GM21381 (cell line): ENCODE data around the gene HBP1.
"Not testable (repeated sequence)": the region's sequence is repeated elsewhere in the genome, so short reads cannot be mapped to it uniquely, and the experiment has no call there.

Experiments used
- ATAC-seq: cut with Tn5 transposase; IDR thresholded peaks from one replicate; pipeline ENCODE4 v1.9.1; 2021; ENCODE audit warnings: mild to moderate bottlenecking, moderate library complexity; ENCODE audit not compliant: unreplicated experiment

HBP1 gene

GRCh38 chr7:107152011-107152410 lies 16.8 kb upstream of the HBP1 start:
- no peak for ATAC-seq

DNA sequence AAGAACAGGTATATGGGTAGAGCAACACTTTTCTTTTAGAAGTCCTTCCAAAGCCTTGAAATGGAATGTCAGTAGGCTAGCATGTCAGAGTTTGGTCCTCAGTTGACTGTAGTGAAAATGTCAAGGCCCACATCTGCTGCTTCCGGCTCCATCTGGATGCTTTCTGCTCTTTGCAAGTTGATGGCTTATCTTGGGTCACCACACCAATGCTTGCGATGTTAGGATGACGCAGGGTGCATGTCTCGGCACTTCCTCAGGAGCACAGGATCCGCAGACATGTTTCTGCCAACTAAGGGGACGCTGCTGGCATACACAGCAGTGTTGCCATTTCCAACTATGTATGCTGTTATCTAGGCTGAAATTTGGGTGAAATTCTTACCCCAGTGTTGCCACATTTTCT lies 14.0 kb upstream of the HBP1 start:
- ATAC-seq = no peak

- not testable (repeated sequence) for ATAC-seq
Measured at GRCh38 chr7:107155726-107156125, 13.1 kb upstream of the HBP1 start.

DNA sequence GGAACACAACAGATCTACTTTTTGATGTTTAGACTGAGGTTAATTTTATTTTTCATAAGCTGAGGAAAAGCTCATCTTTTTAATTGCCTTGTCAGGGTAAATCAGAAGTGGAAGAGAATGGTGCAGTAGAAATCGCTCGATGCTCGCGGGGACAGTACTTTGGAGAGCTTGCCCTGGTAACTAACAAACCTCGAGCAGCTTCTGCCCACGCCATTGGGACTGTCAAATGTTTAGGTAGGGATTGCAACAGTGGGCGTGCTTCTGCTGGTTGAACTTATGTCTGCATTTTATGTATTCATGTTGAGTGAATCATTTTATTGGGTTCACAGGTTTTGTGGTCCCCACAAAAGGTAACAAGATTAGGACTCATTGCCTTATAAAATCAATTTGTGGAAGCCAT lies 11.7 kb upstream of the HBP1 start:
- ATAC-seq = no peak

GRCh38 chr7:107158028-107158427 lies 10.8 kb upstream of the HBP1 start:
- no peak for ATAC-seq

- no peak for ATAC-seq
Measured at GRCh38 chr7:107160389-107160788, 8.4 kb upstream of the HBP1 start.

DNA sequence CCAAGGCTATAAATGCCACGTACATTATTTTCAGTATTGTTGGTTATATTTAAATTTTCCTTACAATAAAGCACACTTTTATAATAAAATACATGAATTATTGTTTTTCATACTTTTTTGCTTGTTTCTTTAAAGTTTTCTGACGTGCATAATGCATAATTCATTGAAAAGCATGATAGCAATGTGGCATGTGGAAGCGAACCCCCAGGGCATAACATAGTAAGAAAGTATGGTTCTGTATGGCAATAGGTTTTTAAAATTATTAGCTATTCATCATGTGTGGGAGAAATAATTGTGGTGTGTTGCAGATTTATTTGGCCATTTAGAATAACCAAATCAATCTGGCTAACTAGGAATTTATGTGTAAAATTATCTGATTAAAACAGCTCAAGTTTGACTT lies 7.4 kb upstream of the HBP1 start:
- ATAC-seq = no peak

- no peak for ATAC-seq
Measured at GRCh38 chr7:107162475-107162874, 6.3 kb upstream of the HBP1 start.

- no peak for ATAC-seq
Measured at GRCh38 chr7:107164092-107164491, 4.7 kb upstream of the HBP1 start.

DNA sequence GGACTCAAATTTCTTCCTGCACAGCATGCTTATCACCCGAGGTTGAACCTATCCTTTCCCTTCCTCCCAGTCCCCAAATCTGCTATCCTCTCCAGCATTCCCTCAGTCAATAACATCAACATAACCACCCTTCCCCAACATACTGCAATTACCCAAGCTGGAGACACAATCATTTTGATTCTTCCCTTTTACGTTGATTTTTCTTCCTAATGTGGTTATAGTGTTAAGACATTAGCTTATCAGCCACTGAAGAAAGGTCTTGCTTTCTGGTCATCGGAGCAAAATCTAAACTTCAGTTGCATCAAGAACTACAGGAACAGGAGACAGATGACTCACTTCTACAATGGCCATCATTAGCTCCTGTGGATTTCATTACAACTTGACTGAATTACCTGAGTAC lies 3.5 kb upstream of the HBP1 start:
- no peak for ATAC-seq

DNA sequence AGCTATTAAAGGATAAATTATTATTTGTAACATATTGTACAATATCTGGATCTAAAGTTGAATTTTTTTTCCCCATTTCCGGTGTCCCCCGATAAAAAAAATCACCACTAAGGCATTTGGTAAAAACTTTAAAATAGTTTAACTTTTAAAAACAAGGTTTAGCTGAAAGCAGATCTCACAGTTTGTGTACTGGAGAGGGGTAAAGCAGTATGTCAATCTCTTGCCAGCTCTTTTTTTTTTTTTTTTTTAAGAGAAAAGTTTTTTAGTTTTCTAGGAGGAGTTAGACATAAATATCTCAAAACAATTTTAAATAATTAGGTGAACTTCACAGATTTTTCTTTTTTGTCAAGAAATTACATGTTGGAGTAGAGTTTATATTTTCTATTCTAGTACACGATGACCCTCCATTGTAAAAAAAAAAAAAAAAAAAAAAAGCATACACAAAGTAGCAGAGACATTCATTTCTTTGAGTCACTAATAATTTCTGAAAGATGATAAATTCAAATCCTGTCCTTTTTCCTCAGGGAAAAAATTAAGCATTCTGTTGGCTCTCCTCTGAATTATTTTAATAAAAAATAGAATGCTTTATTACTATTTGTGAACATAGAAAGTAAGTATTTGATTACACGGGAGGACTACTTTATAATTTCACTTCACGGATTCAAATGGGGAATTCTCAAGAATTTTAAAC lies 1.9 kb upstream of the HBP1 start:
- no peak for ATAC-seq

GRCh38 chr7:107167483-107168232 lies 1.1 kb upstream of the HBP1 start:
- no peak for ATAC-seq

DNA sequence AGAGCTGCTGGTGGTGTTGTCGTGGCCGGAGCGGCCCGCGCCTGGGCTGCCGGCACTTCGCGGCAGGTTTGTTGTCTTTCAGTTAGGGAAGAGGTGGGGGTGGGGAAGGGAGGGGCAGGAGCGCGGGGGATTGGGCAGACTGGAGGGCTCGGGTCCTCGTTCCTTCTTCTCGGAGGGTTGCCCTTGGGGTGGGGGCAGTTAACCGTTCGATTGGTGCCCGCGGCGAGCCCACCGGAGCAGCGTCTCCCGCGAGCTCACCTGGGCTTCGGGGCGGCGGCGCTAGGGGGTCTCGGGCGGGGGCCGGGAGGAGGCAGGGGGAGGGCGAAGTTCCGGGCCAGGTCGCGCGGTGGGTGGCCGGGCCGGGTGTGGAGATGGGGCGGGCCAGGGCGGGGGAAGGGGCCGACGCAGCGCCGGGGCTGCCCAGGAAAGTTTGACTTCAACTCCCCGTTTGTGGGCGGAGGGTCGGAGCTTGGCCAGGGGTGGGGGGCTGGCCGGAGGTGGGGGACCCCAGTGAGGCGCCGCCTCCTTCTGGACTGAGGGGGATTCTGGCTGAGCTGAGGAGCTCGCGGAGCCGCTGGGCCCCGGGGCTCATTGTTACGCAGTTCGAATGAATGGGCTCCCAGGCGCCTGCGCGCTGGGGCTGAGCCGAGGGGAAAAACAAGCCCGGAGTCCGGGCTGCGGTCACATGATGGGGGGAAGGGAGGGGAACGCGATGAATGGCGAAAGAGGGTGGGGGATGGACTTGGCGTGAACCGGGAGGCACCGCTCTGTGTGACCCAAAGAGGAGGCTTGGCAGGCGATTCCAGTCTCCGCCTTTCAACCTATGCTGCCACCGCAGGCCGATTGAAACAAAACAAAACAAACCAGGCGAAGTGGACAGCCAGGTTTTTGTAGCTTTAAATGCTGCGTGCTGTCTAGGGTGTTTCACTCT lies 582 bp downstream of the HBP1 start:
- peak; percentile 28 for ATAC-seq

GRCh38 chr7:107170051-107170915 lies 1.5 kb downstream of the HBP1 start:
- no peak for ATAC-seq

GRCh38 chr7:107171496-107171895 lies 2.7 kb downstream of the HBP1 start:
- no peak for ATAC-seq

GRCh38 chr7:107172276-107173032 lies 3.7 kb downstream of the HBP1 start:
- ATAC-seq = no peak

DNA sequence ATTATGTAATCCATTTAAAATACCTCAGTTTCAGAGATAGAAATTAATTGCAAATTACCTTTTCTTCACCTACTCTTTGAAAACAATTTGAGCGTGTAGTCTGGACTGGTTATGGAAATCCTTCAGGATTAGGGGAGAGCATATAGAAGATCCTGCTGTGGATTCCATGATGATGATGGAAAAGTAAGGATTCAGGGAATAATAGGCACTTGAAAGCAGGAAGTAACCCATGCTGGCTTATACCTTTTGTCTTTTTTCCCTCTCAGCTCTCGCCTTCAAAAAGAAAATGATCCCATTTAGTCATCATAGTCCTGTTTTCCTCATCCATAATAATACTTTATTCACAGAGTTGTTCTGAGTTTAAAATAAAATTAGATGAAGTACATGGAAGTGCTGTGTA lies 4.4 kb downstream of the HBP1 start:
- no peak for ATAC-seq

DNA sequence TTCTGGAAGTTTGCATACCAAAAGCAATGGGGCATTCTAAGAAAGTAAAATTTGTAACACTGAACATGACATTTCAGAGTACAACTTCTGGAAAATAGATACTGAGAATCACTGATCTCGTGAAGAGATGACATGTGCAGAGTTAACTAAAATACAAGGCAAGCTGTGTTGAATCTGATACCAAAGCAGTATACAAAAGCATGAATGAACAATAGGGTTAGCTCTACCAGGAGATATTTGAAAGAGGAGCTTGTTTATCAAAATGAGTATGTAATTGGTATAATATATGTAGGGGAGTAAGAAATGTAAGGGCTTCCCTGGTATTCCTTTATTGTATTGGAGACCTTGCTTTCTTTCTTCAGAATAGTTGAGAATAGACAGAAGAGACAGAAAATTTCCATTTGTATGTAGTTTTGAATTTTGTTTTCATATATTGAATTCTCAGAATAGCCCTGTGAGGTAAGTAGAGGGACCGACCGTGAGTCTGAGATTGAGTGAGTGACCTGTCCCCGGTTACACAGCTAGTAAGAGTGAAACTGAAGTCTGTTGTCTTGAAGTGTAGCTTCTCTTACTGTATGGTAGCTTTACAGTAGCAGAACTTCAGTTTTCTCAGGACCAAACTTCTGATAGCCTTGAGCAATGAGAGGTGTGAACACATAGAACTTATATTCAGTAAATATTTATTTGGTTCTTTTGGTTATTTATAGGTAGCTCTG lies 5.0 kb downstream of the HBP1 start:
- peak; percentile 52 for ATAC-seq
